T-helper 17 cell (primary cell): ENCODE measurements around the gene ALDH2. TPM values are rescaled to one million over a fixed set of nuclear protein-coding genes. Genes with fewer than 3 reads are reported as not detected.
"Not testable (repeated sequence)": the region's sequence is repeated elsewhere in the genome, so short reads cannot be mapped to it uniquely, and the experiment has no call there.

Experiments used
- ATAC-seq: fragments of 150-1000 bp; cut with Tn5 transposase; 2 replicates; pipeline ENCODE4 v1.10.0; 2021; ENCODE audit warnings: mild to moderate bottlenecking, moderate library complexity
- DNase-seq, 3 donors: peaks; one replicate each; pipeline versions ENCODE4 v3.0.0 to v3.0.0-alpha.2; 2020 to 2021
- H3K9me3 ChIP-seq: one replicate; pipeline ENCODE4 v1.7.0; 2013; ENCODE audit warnings: low read length, mild to moderate bottlenecking; ENCODE audit not compliant: control insufficient read depth, poor library complexity, severe bottlenecking
- H3K27ac Mint-ChIP-seq: one replicate; pipeline ENCODE4 v1.8.0; 2022; ENCODE audit warnings: mild to moderate bottlenecking, moderate library complexity, mixed read lengths
- H3K27me3 Mint-ChIP-seq: one replicate; pipeline ENCODE4 v1.8.0; 2022; ENCODE audit warnings: mixed read lengths
- H3K36me3 Mint-ChIP-seq: one replicate; pipeline ENCODE4 v1.8.0; 2022; ENCODE audit warnings: low read depth, mixed read lengths
- H3K4me1 Mint-ChIP-seq: one replicate; pipeline ENCODE4 v1.8.0; 2022; ENCODE audit warnings: mild to moderate bottlenecking, mixed read lengths
- H3K4me3 Mint-ChIP-seq: one replicate; pipeline ENCODE4 v1.8.0; 2022; ENCODE audit warnings: mild to moderate bottlenecking, moderate library complexity, mixed read lengths
- total RNA-seq, 4 donors: library from RNA in 2 of 4; stranded (reverse) in 2 of 4; gene quantifications; one replicate each; pipeline ENCODE4 v1.2.3 and lab custom pipeline; 2022 to 2026

ALDH2 gene
- total RNA-seq, 2 donors from 2014 or later = 1.9 to 3.4 TPM

- H3K9me3 ChIP-seq = no peaks in the 10 kb centered on the region
- Mint-ChIP-seq H3K27me3 (peaks cover 8% of the 10 kb centered on the region), H3K27ac (peak overlapping the region; percentile 69), H3K4me1 (peaks cover 10% of the 10 kb centered on the region), H3K4me3 (peak overlapping the region; percentile 49), H3K36me3 (no peaks in the 10 kb centered on the region)
- peak; percentile 99 for ATAC-seq
- DNase-seq = peak; percentile 28 to 33 (median 33)
Observed at GRCh38 chr12:111812881-111813741, 46.4 kb downstream of the ALDH2 start.

DNA sequence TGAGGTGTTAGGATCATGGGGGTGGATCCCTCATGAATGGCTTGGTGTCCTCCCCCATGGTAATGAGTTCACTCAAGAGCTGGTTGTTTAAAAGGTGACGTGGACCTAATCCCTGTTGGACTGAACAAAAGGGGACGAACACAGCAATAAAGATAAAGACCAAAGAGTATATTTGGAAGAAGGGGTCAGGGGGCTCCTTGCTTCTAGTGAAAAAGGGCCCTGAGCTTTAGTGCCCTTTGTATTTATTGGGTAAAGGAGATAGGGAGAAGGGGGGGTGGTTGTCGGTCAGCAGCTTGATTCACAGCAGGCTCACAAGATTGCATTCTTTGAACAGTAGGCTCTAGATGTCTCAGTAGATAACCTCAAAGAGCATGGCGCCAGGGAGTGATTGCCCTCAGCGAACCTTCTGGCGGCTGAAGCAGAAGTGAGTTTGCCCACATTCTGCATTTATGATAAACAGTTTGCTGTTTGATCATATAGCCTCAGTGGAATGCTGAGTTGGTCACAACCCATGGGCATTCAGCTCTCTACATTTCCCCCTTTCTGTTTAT is 49.4 kb downstream of the ALDH2 start:
- H3K27ac Mint-ChIP-seq = no peak overlapping the region
- no peaks in the 10 kb centered on the region for H3K9me3 ChIP-seq
- peaks cover 2% of the 10 kb centered on the region for H3K36me3 Mint-ChIP-seq
- DNase-seq (no peak), ATAC-seq (no peak)
- H3K4me3 Mint-ChIP-seq = no peak overlapping the region
- H3K4me1 Mint-ChIP-seq = peaks cover 10% of the 10 kb centered on the region
- peaks cover 26% of the 10 kb centered on the region for H3K27me3 Mint-ChIP-seq

DNA sequence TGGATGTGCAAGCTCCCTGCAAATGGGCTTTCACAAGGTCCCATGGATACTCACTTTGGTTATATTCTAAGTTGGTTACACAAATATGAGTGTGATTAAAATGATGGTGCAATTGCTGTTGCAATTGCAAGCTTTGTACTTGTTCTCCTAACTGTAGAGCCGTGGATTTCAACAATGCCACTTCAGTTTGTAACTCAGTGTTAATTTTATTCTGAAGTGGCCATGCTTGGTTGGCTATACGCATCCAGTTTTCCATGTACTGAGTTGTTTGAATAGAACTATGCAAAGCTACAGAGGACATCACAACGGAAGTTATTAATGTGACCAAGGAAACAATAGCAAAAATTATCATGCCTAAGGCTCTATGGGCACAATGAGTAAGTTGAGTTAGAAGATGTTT is 50.2 kb downstream of the ALDH2 start:
- Mint-ChIP-seq H3K27me3 (peaks cover 34% of the 10 kb centered on the region), H3K4me1 (peaks cover 10% of the 10 kb centered on the region)
- not testable (repeated sequence) for H3K27ac Mint-ChIP-seq

DNA sequence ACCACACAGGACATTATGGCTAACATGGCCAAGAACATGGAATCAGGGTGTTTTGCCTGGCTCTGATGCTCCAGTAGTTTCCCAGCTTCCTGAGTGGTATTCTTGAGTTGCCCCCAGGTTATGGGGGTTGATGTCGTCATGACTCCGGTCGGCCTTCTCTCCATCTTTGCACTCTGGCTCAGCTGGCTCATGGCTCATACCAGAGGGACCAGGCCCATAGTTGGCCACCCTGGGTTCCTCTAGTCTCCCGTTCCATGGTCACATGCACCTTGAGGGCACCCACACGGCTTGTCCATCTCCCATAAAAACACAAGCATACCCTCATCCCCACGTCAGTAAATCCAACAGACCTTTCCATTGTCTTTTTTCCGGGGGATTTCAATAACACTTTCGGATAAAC is 51.6 kb downstream of the ALDH2 start:
- ATAC-seq = no peak
- Mint-ChIP-seq H3K4me1 (peaks cover 2% of the 10 kb centered on the region), H3K4me3 (no peak overlapping the region), H3K27me3 (peaks cover 45% of the 10 kb centered on the region), H3K27ac (no peak overlapping the region), H3K36me3 (peaks cover 2% of the 10 kb centered on the region)
- no peaks in the 10 kb centered on the region for H3K9me3 ChIP-seq
- no peak for DNase-seq

More for the DNA sequence above, 50.2 kb downstream of the ALDH2 start:
- not testable (repeated sequence) for H3K36me3 Mint-ChIP-seq, H3K9me3 ChIP-seq, DNase-seq, H3K4me3 Mint-ChIP-seq, ATAC-seq

- no peak for ATAC-seq
- H3K27me3 Mint-ChIP-seq = peaks cover 42% of the 10 kb centered on the region
- H3K9me3 ChIP-seq = no peaks in the 10 kb centered on the region
- DNase-seq = no peak
- H3K27ac Mint-ChIP-seq = no peak overlapping the region
- no peak overlapping the region for H3K4me3 Mint-ChIP-seq
- H3K4me1 Mint-ChIP-seq = no peaks in the 10 kb centered on the region
- H3K36me3 Mint-ChIP-seq = peaks cover 2% of the 10 kb centered on the region
Observed at GRCh38 chr12:111819191-111820158, 52.7 kb downstream of the ALDH2 start.

GRCh38 chr12:111820828-111821227 is 54.1 kb downstream of the ALDH2 start:
- not testable (repeated sequence) for H3K4me1 Mint-ChIP-seq, H3K9me3 ChIP-seq, H3K36me3 Mint-ChIP-seq, H3K4me3 Mint-ChIP-seq, DNase-seq, H3K27ac Mint-ChIP-seq, ATAC-seq
- H3K27me3 Mint-ChIP-seq = peaks cover 42% of the 10 kb centered on the region

DNA sequence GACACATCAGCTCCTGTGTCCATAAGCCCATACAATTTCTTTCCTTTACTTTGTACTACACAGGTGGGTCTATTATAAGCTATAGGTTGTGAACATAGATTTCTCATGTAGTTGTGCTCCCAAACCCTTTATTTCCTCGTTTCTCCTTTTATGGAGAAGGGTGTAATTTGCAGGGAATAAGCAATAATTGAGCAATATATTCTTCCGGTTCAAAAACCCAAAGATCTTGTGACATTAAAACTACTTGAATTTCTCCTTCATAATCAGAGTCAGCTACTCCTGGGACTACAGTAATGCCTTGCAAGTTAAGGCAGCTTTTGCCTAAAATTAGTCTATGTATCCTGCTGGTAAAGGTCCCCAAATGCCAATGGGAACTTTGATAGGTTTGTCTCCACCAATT is 56.2 kb downstream of the ALDH2 start:
- H3K4me1 Mint-ChIP-seq = no peaks in the 10 kb centered on the region
- peak overlapping the region; percentile 39 for H3K27ac Mint-ChIP-seq
- DNase-seq = no peak
- H3K36me3 Mint-ChIP-seq = peaks cover 2% of the 10 kb centered on the region
- no peak for ATAC-seq
- H3K27me3 Mint-ChIP-seq = peaks cover 42% of the 10 kb centered on the region
- no peaks in the 10 kb centered on the region for H3K9me3 ChIP-seq
- H3K4me3 Mint-ChIP-seq = no peak overlapping the region

DNA sequence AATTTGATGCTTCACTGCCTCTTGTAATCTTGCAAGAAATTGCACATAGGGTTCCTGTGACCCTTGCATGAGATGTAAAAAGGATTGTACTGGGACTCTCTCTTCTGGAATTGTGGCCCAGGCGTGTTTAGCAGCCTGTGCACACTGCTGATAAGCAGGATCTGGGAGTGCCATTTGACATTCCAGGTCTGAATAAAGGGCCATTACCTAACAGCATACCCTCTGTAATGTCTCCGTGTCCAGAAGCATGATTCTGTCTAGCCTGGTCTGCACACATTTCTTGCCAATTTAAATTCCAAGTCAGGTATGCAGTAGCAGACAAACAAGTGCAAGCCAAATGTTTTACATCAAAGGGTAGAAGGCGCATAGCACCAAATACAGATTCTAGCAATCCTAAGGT is 57.2 kb downstream of the ALDH2 start:
- DNase-seq (no peak), ATAC-seq (no peak)
- H3K36me3 Mint-ChIP-seq = peaks cover 2% of the 10 kb centered on the region
- no peaks in the 10 kb centered on the region for H3K9me3 ChIP-seq
- no peaks in the 10 kb centered on the region for H3K4me1 Mint-ChIP-seq
- no peak overlapping the region for H3K27ac Mint-ChIP-seq
- H3K27me3 Mint-ChIP-seq = peaks cover 42% of the 10 kb centered on the region
- H3K4me3 Mint-ChIP-seq = no peak overlapping the region

GRCh38 chr12:111824312-111824711 is 57.6 kb downstream of the ALDH2 start:
- not testable (repeated sequence) for DNase-seq, H3K27ac Mint-ChIP-seq, H3K9me3 ChIP-seq, H3K36me3 Mint-ChIP-seq, H3K4me1 Mint-ChIP-seq, H3K4me3 Mint-ChIP-seq, ATAC-seq
- H3K27me3 Mint-ChIP-seq = peaks cover 40% of the 10 kb centered on the region

DNA sequence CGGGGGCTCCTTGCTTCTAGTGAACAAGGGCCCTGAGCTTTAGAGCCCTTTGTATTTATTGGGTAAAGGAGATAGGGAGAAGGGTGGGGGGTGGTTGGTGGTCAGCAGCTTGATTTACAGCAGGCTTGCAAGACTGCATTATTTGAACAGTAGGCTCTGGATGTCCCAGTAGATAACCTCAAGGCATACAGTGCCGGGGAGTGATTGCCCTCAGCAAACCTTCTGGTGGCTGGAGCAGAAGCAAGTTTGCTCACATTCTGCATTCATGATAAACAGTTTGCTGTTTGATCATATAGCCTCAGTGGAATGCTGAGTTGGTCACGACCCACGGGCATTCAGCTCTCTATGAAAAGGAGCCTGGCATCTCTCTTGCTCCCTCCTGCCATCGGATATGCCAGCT is 58.8 kb downstream of the ALDH2 start:
- Mint-ChIP-seq H3K27me3 (peaks cover 28% of the 10 kb centered on the region), H3K27ac (no peak overlapping the region), H3K4me1 (no peaks in the 10 kb centered on the region), H3K4me3 (no peak overlapping the region), H3K36me3 (no peaks in the 10 kb centered on the region)
- ATAC-seq = no peak
- H3K9me3 ChIP-seq = no peaks in the 10 kb centered on the region
- no peak for DNase-seq

GRCh38 chr12:111826316-111826715 is 59.6 kb downstream of the ALDH2 start:
- Mint-ChIP-seq H3K27ac (no peak overlapping the region), H3K36me3 (no peaks in the 10 kb centered on the region), H3K4me1 (no peaks in the 10 kb centered on the region), H3K27me3 (peaks cover 21% of the 10 kb centered on the region), H3K4me3 (no peak overlapping the region)
- H3K9me3 ChIP-seq = no peaks in the 10 kb centered on the region
- DNase-seq = no peak
- ATAC-seq = no peak

DNA sequence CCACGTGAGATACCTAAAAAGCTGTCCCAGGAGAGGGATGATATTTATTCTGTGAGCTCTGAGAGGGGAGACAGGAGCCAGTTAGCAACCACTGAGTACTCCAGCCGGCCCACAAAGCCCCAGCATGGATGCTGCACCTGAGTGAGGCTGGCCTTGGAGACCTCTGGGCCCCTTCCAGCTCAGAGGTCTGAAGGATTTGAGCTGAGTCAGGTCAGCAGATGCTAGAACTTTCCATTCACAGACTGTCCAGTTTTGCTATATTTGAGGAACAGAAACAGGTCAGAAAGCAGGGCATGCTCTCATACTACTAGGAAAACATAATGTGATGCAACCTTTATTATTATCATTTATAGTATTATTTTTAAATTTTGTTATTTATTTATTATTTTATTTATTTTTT is 60.3 kb downstream of the ALDH2 start:
- ATAC-seq = no peak

GRCh38 chr12:111827907-111828306 is 61.2 kb downstream of the ALDH2 start:
- Mint-ChIP-seq H3K4me3 (no peak overlapping the region), H3K36me3 (no peaks in the 10 kb centered on the region), H3K4me1 (no peaks in the 10 kb centered on the region), H3K27me3 (peaks cover 6% of the 10 kb centered on the region), H3K27ac (no peak overlapping the region)
- H3K9me3 ChIP-seq = no peaks in the 10 kb centered on the region
- ATAC-seq (no peak), DNase-seq (no peak)

More for the DNA sequence above, 60.3 kb downstream of the ALDH2 start:
- no peaks in the 10 kb centered on the region for H3K4me1 Mint-ChIP-seq
- no peak for DNase-seq
- H3K9me3 ChIP-seq = no peaks in the 10 kb centered on the region
- H3K27ac Mint-ChIP-seq = no peak overlapping the region
- H3K36me3 Mint-ChIP-seq = no peaks in the 10 kb centered on the region
- H3K4me3 Mint-ChIP-seq = no peak overlapping the region
- peaks cover 14% of the 10 kb centered on the region for H3K27me3 Mint-ChIP-seq
